CD1c-positive myeloid dendritic cell (primary cell): ENCODE measurements around the gene LPP.

Source experiments
- DNase-seq: peaks from one replicate; pipeline ENCODE4 v3.0.0-alpha.2; 2016; ENCODE audit errors: extremely low spot score

LPP gene

GRCh38 chr3:188361888-188362287 is 207.9 kb downstream of the LPP start:
- DNase-seq = no peak

- no peak for DNase-seq
Measured at GRCh38 chr3:188362405-188362831, 208.5 kb downstream of the LPP start.

GRCh38 chr3:188365184-188365583 is 211.2 kb downstream of the LPP start:
- no peak for DNase-seq

GRCh38 chr3:188365988-188366698 is 212.2 kb downstream of the LPP start:
- DNase-seq = no peak

GRCh38 chr3:188367678-188368077 is 213.7 kb downstream of the LPP start:
- DNase-seq = no peak

- no peak for DNase-seq
Measured at GRCh38 chr3:188369526-188369925, 215.6 kb downstream of the LPP start.

- DNase-seq = no peak
Measured at GRCh38 chr3:188370081-188370830, 216.3 kb downstream of the LPP start.

- DNase-seq = no peak
Measured at GRCh38 chr3:188378786-188379185, 224.8 kb downstream of the LPP start.

- no peak for DNase-seq
Measured at GRCh38 chr3:188380252-188380651, 226.3 kb downstream of the LPP start.

GRCh38 chr3:188380722-188381121 is 226.8 kb downstream of the LPP start:
- no peak for DNase-seq

- DNase-seq = no peak
Measured at GRCh38 chr3:188383748-188384147, 229.8 kb downstream of the LPP start.

- DNase-seq = peak; percentile 84
Measured at GRCh38 chr3:188385295-188385694, 231.3 kb downstream of the LPP start.

GRCh38 chr3:188389711-188390342 is 235.9 kb downstream of the LPP start:
- DNase-seq = peak; percentile 96

GRCh38 chr3:188390343-188390718 is 236.4 kb downstream of the LPP start:
- DNase-seq = no peak

- peak; percentile 79 for DNase-seq
Measured at GRCh38 chr3:188390775-188391443, 237.0 kb downstream of the LPP start.

GRCh38 chr3:188391592-188391991 is 237.6 kb downstream of the LPP start:
- DNase-seq = no peak

GRCh38 chr3:188392076-188392475 is 238.1 kb downstream of the LPP start:
- no peak for DNase-seq

- DNase-seq = no peak
Measured at GRCh38 chr3:188394623-188395022, 240.7 kb downstream of the LPP start.

- no peak for DNase-seq
Measured at GRCh38 chr3:188396251-188396650, 242.3 kb downstream of the LPP start.

- no peak for DNase-seq
Measured at GRCh38 chr3:188396900-188397299, 242.9 kb downstream of the LPP start.

- no peak for DNase-seq
Measured at GRCh38 chr3:188397766-188398705, 244.1 kb downstream of the LPP start.
